Keratinocyte (primary cell): Measurements from ENCODE around the gene CAMSAP1. TPM values are rescaled to one million over a fixed set of nuclear protein-coding genes. Genes with fewer than 3 reads are reported as not detected.

Experiments used
- DNase-seq: peaks from one replicate; pipeline ENCODE4 v3.0.0-alpha.2; 2011; ENCODE audit warnings: low read depth, missing footprints, low spot score
- FAIRE-seq: peaks from 2 replicates; lab custom pipeline; 2011; peaks lifted over from hg19 to GRCh38; lab: Jason Lieb, UNC
- H2AFZ ChIP-seq: 2 replicates; pipeline ENCODE4 v1.6.0; 2012; ENCODE audit warnings: low read length, control low read depth, inconsistent platforms; ENCODE audit not compliant: control insufficient read depth
- H3K27ac ChIP-seq: 2 replicates; pipeline ENCODE4 v1.5.1; 2011; ENCODE audit warnings: low read length; ENCODE audit not compliant: control insufficient read depth, insufficient read depth
- H3K27me3 ChIP-seq: 3 replicates; pipeline ENCODE4 v1.6.0; 2011; ENCODE audit warnings: low read length; ENCODE audit not compliant: control insufficient read depth, insufficient read depth; ENCODE audit errors: extremely low read depth
- H3K36me3 ChIP-seq, 2 experiments: 2 replicates in 1 of 2; 3 replicates in 1 of 2; pipeline ENCODE4 v1.5.1; 2011; ENCODE audit warnings: low read length in 2 of 2, mild to moderate bottlenecking in 1 of 2; ENCODE audit not compliant: control insufficient read depth in 2 of 2, insufficient read depth in 2 of 2; ENCODE audit errors: extremely low read depth in 1 of 2
- H3K4me1 ChIP-seq: 3 replicates; pipeline ENCODE4 v1.5.1; 2011; ENCODE audit warnings: low read length; ENCODE audit not compliant: control insufficient read depth, insufficient read depth; ENCODE audit errors: extremely low read depth
- H3K4me2 ChIP-seq: 3 replicates; pipeline ENCODE4 v1.6.0; 2011; ENCODE audit warnings: low read depth, low read length; ENCODE audit not compliant: control insufficient read depth, insufficient read depth; ENCODE audit errors: extremely low read depth
- H3K4me3 ChIP-seq, 3 experiments: fragments of 200-600 bp in 1 of 3; sonication (generic) in 1 of 3; 2 replicates in 2 of 3; 3 replicates in 1 of 3; pipeline ENCODE4 v1.5.1; 2011 to 2016; ENCODE audit warnings: low read length in 3 of 3, mild to moderate bottlenecking in 3 of 3, control low read depth in 2 of 3, inconsistent platforms in 1 of 3, low read depth in 1 of 3, mixed read lengths in 1 of 3, mixed run types in 1 of 3, moderate library complexity in 1 of 3; ENCODE audit not compliant: control insufficient read depth in 2 of 3, insufficient read depth in 2 of 3; ENCODE audit errors: extremely low read depth in 1 of 3
- H3K79me2 ChIP-seq: 2 replicates; pipeline ENCODE4 v1.6.0; 2012; ENCODE audit warnings: low read length; ENCODE audit not compliant: control insufficient read depth, insufficient read depth
- H3K9ac ChIP-seq: 3 replicates; pipeline ENCODE4 v1.6.0; 2011; ENCODE audit warnings: low read length; ENCODE audit not compliant: control insufficient read depth, insufficient read depth; ENCODE audit errors: extremely low read depth
- H3K9me1 ChIP-seq: 3 replicates; pipeline ENCODE4 v1.6.0; 2011; ENCODE audit warnings: low read length; ENCODE audit not compliant: control insufficient read depth, insufficient read depth; ENCODE audit errors: extremely low read depth
- H3K9me3 ChIP-seq: 2 replicates; pipeline ENCODE4 v1.5.1; 2012; ENCODE audit warnings: low read depth, low read length; ENCODE audit not compliant: control insufficient read depth
- H4K20me1 ChIP-seq: 3 replicates; pipeline ENCODE4 v1.6.0; 2011; ENCODE audit warnings: low read length; ENCODE audit not compliant: control insufficient read depth, insufficient read depth; ENCODE audit errors: extremely low read depth
- CTCF ChIP-seq, 3 experiments: IDR thresholded peaks in 1 of 3; conservative IDR thresholded peaks in 1 of 3; optimal IDR thresholded peaks in 1 of 3; 2 replicates in 2 of 3; 3 replicates in 1 of 3; pipeline versions ENCODE3 to v1.5.1; 2011; ENCODE audit warnings: low read length in 3 of 3, mild to moderate bottlenecking in 3 of 3, moderate library complexity in 2 of 3, control low read depth in 1 of 3, inconsistent platforms in 1 of 3; ENCODE audit not compliant: insufficient read depth in 2 of 3; ENCODE audit errors: extremely low read depth in 1 of 3
- EZH2 ChIP-seq: IDR thresholded peaks from one replicate; pipeline ENCODE4 v1.6.1; 2012; ENCODE audit warnings: inconsistent platforms, mild to moderate bottlenecking, low read length, moderate library complexity
- dilution Hi-C: fragments of 300-500 bp; cut with MboI; formaldehyde crosslinking; loops from one replicate; pipeline ENCODE4 v1.7.0; 2020; ENCODE audit warnings: low sequenced_read_pairs; ENCODE audit not compliant: extremely low pct_ligation_motif_present
- polyA plus RNA-seq, 5 experiments: library from polyadenylated mRNA; depleted of rRNA in 3 of 5; stranded (reverse) in 3 of 5; stranded (forward) in 1 of 5; unstranded in 1 of 5; fragments of >200 nt; gene quantifications; 1 replicate in 1 of 5; 2 replicates in 3 of 5; 3 replicates in 1 of 5; pipeline versions ENCODE4 v1.2.1 to v1.2.3, GENCODE V29; 2011 to 2012; ENCODE audit warnings: missing spikeins in 2 of 5, low read depth in 1 of 5, low replicate concordance in 1 of 5

CAMSAP1 gene
- polyA plus RNA-seq, 1 donor (not counting 4 experiments of a cell fraction or from before 2014, with no cell fraction given): 8.3 TPM

- no peaks in the 10 kb centered on the region for H3K4me1 ChIP-seq
- H2AFZ ChIP-seq: no peak overlapping the region
- H3K27me3 ChIP-seq: no peaks in the 10 kb centered on the region
- H3K4me2 ChIP-seq: no peak overlapping the region
- TF ChIP-seq CTCF (optimal IDR thresholded peaks at IDR 0.05 in 1 of 3, IDR thresholded peaks at IDR 0.05 in 1 of 3, conservative IDR thresholded peaks at IDR 0.05 in 1 of 3; ENCODE audit: extremely low read depth in 1 of 3, insufficient read depth in 2 of 3, low read length in 3 of 3): no peak
- TF ChIP-seq EZH2: no peak
- H3K27ac ChIP-seq: no peak overlapping the region
- no peaks in the 10 kb centered on the region for H3K9me3 ChIP-seq
- H3K9ac ChIP-seq: no peak overlapping the region
- no peaks in the 10 kb centered on the region for H4K20me1 ChIP-seq
- H3K79me2 ChIP-seq: no peaks in the 10 kb centered on the region
- FAIRE-seq (no peak), DNase-seq (no peak)
- H3K9me1 ChIP-seq: no peaks in the 10 kb centered on the region
- dilution Hi-C loops: no loop called here
- H3K4me3 ChIP-seq: no peak overlapping the region
- H3K36me3 ChIP-seq: no peaks in the 10 kb centered on the region
Measured at GRCh38 chr9:135787317-135787716, 120.0 kb downstream of the CAMSAP1 start.

GRCh38 chr9:135786146-135786690 is 121.1 kb downstream of the CAMSAP1 start:
- no peak overlapping the region for H3K27ac ChIP-seq
- no peak overlapping the region for H2AFZ ChIP-seq
- no peaks in the 10 kb centered on the region for H3K9me1 ChIP-seq
- no peak overlapping the region for H3K9ac ChIP-seq
- no peaks in the 10 kb centered on the region for H3K79me2 ChIP-seq
- FAIRE-seq (no peak), DNase-seq (no peak)
- TF ChIP-seq CTCF (optimal IDR thresholded peaks at IDR 0.05 in 1 of 3, IDR thresholded peaks at IDR 0.05 in 1 of 3, conservative IDR thresholded peaks at IDR 0.05 in 1 of 3; ENCODE audit: extremely low read depth in 1 of 3, insufficient read depth in 2 of 3, low read length in 3 of 3): no peak
- TF ChIP-seq EZH2: no peak
- dilution Hi-C loops: no loop called here
- H3K4me3 ChIP-seq: no peak overlapping the region
- no peaks in the 10 kb centered on the region for H3K36me3 ChIP-seq
- no peaks in the 10 kb centered on the region for H3K9me3 ChIP-seq
- H3K4me1 ChIP-seq: no peaks in the 10 kb centered on the region
- H3K4me2 ChIP-seq: no peak overlapping the region
- H4K20me1 ChIP-seq: no peaks in the 10 kb centered on the region
- no peaks in the 10 kb centered on the region for H3K27me3 ChIP-seq
